Measurements from ENCODE around the gene SERPINA1. TPM values are rescaled to one million over a fixed set of nuclear protein-coding genes. Genes with fewer than 3 reads are reported as not detected.
A peak's percentile ranks its signal among the peaks of the same experiment; 100 is the strongest.

The SERPINA1 gene
- total RNA-seq, 3 donors from 2014 or later (not counting 1 experiment from before 2014, with no cell fraction given), result 12.7 to 65.3 (median 48.3) TPM

DNA sequence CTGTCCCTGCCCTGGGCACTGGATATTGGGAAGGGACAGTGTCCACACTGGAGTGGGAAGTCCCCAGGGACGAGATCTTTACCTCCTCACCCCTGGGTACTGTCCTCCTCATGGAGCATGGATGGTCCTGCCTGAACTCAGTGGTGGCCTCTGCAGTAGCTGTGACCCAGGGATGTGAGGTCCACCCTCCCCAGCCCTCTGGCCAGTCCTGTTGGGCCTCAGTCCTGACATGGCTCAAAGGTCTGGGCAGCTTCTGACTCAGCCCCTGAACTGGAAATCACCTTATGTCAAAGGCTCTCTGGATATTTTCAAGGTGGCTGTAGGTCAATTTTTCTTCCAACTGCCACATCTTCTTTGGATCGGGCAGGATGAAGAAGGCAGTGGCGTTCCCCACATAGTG, 24.4 kb downstream of the SERPINA1 start:
- H3K27me3 Mint-ChIP-seq (ENCODE audit: low read depth in 2 of 2), result peaks cover 6% of the 10 kb centered on the region in 2 donors
- 91% methylated on average over 3 of the region's 3 CpGs for WGBS (ENCODE audit: insufficient coverage)
- Histone ChIP-seq H3K4me1 (ENCODE audit: control insufficient read depth, insufficient read depth, low read length) (no peaks in the 10 kb centered on the region), H3K27ac (ENCODE audit: low read length) (no peak overlapping the region), H3K27me3 (ENCODE audit: control insufficient read depth, insufficient read depth, low read length) (no peaks in the 10 kb centered on the region), H3K9me3 (ENCODE audit: control insufficient read depth, insufficient read depth, low read length) (no peaks in the 10 kb centered on the region), H3K4me3 (ENCODE audit: low read length) (no peak overlapping the region), H3K36me3 (ENCODE audit: control insufficient read depth, insufficient read depth, low read length) (no peaks in the 10 kb centered on the region)
- H3K4me1 Mint-ChIP-seq, result no peaks in the 10 kb centered on the region
- ATAC-seq, result peak in 1 of 3 donors; percentile 26
- H3K27ac Mint-ChIP-seq, result no peak overlapping the region
- intact Hi-C loops (cut with micrococcal nuclease), result no loop called here
- no peak overlapping the region for H3K4me3 Mint-ChIP-seq
- DNase-seq, result no peak
- no peaks in the 10 kb centered on the region for H3K36me3 Mint-ChIP-seq
- H3K9me3 Mint-ChIP-seq, result no peaks in the 10 kb centered on the region
- TF ChIP-seq, protein P1, sequence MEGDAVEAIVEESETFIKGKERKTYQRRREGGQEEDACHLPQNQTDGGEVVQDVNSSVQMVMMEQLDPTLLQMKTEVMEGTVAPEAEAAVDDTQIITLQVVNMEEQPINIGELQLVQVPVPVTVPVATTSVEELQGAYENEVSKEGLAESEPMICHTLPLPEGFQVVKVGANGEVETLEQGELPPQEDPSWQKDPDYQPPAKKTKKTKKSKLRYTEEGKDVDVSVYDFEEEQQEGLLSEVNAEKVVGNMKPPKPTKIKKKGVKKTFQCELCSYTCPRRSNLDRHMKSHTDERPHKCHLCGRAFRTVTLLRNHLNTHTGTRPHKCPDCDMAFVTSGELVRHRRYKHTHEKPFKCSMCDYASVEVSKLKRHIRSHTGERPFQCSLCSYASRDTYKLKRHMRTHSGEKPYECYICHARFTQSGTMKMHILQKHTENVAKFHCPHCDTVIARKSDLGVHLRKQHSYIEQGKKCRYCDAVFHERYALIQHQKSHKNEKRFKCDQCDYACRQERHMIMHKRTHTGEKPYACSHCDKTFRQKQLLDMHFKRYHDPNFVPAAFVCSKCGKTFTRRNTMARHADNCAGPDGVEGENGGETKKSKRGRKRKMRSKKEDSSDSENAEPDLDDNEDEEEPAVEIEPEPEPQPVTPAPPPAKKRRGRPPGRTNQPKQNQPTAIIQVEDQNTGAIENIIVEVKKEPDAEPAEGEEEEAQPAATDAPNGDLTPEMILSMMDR (IDR thresholded peaks at IDR 0.05), result no peak

DNA sequence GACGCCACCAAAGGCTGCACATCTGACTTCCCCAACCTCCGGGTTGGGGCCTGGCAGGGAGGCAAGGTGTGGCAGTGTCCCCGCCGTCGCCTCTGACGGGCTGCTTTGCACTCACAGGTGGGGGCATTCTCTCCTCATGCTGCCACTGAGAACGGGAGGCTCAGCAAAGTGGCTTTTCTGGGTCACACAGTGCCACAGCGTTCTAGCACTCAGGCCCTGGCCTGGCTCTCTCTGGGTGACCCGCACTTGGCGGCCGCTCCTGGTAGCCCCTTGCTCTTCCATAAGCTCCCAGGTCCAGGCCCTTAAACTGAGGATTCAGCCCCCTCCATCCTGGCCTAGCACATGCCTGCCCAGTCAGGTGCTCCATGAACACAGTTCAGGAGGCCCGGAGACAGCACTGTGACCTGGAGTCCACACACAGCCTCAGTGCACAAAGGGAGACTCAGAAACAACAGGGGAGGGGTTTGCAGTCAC, 25.2 kb downstream of the SERPINA1 start:
- H3K4me1 Mint-ChIP-seq, result no peaks in the 10 kb centered on the region
- no peaks in the 10 kb centered on the region for H3K27me3 ChIP-seq (ENCODE audit: control insufficient read depth, insufficient read depth, low read length)
- no peaks in the 10 kb centered on the region for H3K9me3 Mint-ChIP-seq
- H3K27ac ChIP-seq (ENCODE audit: low read length), result no peak overlapping the region
- H3K27ac Mint-ChIP-seq, result no peak overlapping the region
- H3K36me3 Mint-ChIP-seq, result no peaks in the 10 kb centered on the region
- no peaks in the 10 kb centered on the region for H3K9me3 ChIP-seq (ENCODE audit: control insufficient read depth, insufficient read depth, low read length)
- no peak for ATAC-seq
- no peak for DNase-seq
- H3K4me3 ChIP-seq (ENCODE audit: low read length), result no peak overlapping the region
- intact Hi-C loops (cut with micrococcal nuclease), result no loop called here
- no peak overlapping the region for H3K4me3 Mint-ChIP-seq
- no peaks in the 10 kb centered on the region for H3K4me1 ChIP-seq (ENCODE audit: control insufficient read depth, insufficient read depth, low read length)
- H3K36me3 ChIP-seq (ENCODE audit: control insufficient read depth, insufficient read depth, low read length), result no peaks in the 10 kb centered on the region
- peaks cover 6 to 10% of the 10 kb centered on the region in 2 donors for H3K27me3 Mint-ChIP-seq (ENCODE audit: low read depth in 2 of 2)
- 82% methylated on average over 12 of the region's 12 CpGs for WGBS (ENCODE audit: insufficient coverage)
- TF ChIP-seq, protein P1 (IDR thresholded peaks at IDR 0.05), result no peak

DNA sequence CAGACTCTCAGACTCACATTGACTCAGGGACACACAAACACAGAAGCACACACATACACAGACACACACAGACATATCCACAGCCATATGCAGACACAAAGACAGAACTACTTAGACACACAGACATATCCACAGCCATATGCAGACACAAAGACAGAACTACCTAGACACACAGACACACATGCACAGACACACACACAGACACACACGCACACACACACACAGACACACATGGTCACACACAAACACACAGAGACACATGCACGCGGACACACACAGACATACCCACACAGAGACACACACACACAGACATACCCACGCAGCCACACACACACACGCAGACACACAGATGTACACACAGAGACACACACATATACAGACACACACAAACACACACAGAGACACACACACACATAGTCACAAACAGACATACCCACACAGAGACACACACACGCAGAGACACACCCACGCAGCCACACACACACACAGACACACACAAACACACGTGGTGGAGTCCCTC, 25.7 kb downstream of the SERPINA1 start:
- H3K9me3 Mint-ChIP-seq, result no peaks in the 10 kb centered on the region
- Histone ChIP-seq H3K36me3 (ENCODE audit: control insufficient read depth, insufficient read depth, low read length) (no peaks in the 10 kb centered on the region), H3K9me3 (ENCODE audit: control insufficient read depth, insufficient read depth, low read length) (no peaks in the 10 kb centered on the region), H3K4me3 (ENCODE audit: low read length) (no peak overlapping the region), H3K27me3 (ENCODE audit: control insufficient read depth, insufficient read depth, low read length) (no peaks in the 10 kb centered on the region), H3K4me1 (ENCODE audit: control insufficient read depth, insufficient read depth, low read length) (no peaks in the 10 kb centered on the region), H3K27ac (ENCODE audit: low read length) (no peak overlapping the region)
- WGBS (ENCODE audit: insufficient coverage), result 80% methylated on average over 8 of the region's 8 CpGs
- H3K36me3 Mint-ChIP-seq, result no peaks in the 10 kb centered on the region
- TF ChIP-seq, protein P1 (IDR thresholded peaks at IDR 0.05), result no peak
- DNase-seq, result no peak
- intact Hi-C loops (cut with micrococcal nuclease), result no loop called here
- ATAC-seq, result no peak
- no peak overlapping the region for H3K27ac Mint-ChIP-seq
- no peaks in the 10 kb centered on the region for H3K4me1 Mint-ChIP-seq
- H3K27me3 Mint-ChIP-seq (ENCODE audit: low read depth in 2 of 2), result peaks cover 9 to 15% of the 10 kb centered on the region in 2 donors
- H3K4me3 Mint-ChIP-seq, result no peak overlapping the region

DNA sequence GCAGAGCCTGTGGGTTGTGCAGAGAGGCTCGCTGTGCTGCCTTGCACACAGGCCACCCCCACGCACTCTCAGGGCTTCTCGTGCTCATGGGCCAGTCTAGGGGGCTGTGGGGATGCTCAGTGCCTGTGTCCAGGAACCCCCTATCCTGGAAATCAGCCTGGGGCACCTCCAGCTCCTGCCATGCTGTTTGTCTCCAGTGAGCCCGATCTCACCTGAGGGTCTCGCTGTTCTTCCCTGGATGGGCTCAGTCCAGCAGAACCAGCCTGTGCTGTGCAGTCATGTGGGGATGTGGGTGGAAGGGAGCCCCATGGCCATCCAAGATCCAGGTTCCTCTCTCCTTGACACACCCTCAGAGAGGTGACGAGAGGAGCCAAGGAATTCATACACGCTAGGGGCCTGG, 26.7 kb downstream of the SERPINA1 start:
- no peaks in the 10 kb centered on the region for H3K4me1 Mint-ChIP-seq

More for the DNA sequence above, 26.7 kb downstream of the SERPINA1 start:
- TF ChIP-seq, protein P1 (IDR thresholded peaks at IDR 0.05), result no peak
- H3K9me3 Mint-ChIP-seq, result no peaks in the 10 kb centered on the region
- Histone ChIP-seq H3K36me3 (ENCODE audit: control insufficient read depth, insufficient read depth, low read length) (no peaks in the 10 kb centered on the region), H3K27me3 (ENCODE audit: control insufficient read depth, insufficient read depth, low read length) (no peaks in the 10 kb centered on the region), H3K4me1 (ENCODE audit: control insufficient read depth, insufficient read depth, low read length) (no peaks in the 10 kb centered on the region), H3K9me3 (ENCODE audit: control insufficient read depth, insufficient read depth, low read length) (no peaks in the 10 kb centered on the region), H3K27ac (ENCODE audit: low read length) (no peak overlapping the region), H3K4me3 (ENCODE audit: low read length) (no peak overlapping the region)
- intact Hi-C loops (cut with micrococcal nuclease), result no loop called here
- peaks cover 10 to 18% of the 10 kb centered on the region in 2 donors for H3K27me3 Mint-ChIP-seq (ENCODE audit: low read depth in 2 of 2)
- H3K36me3 Mint-ChIP-seq, result no peaks in the 10 kb centered on the region
- DNase-seq, result no peak
- WGBS (ENCODE audit: insufficient coverage), result 91% methylated on average over 3 of the region's 7 CpGs
- H3K27ac Mint-ChIP-seq, result no peak overlapping the region
- ATAC-seq, result no peak
- no peak overlapping the region for H3K4me3 Mint-ChIP-seq

All from natural killer cell (primary cell).